Nephron progenitor cell (in vitro differentiated cells): ENCODE measurements around the gene JMJD8.

Experiments used
- DNase-seq: peaks from one replicate; pipeline ENCODE4 v3.0.0; 2021
- H3K27ac Mint-ChIP-seq: 2 replicates; pipeline ENCODE4 v1.8.0; 2021; ENCODE audit warnings: mild to moderate bottlenecking, moderate library complexity, mixed read lengths
- H3K27me3 Mint-ChIP-seq: 2 replicates; pipeline ENCODE4 v1.8.0; 2021; ENCODE audit warnings: mild to moderate bottlenecking, low read depth, mixed read lengths; ENCODE audit not compliant: poor library complexity
- H3K36me3 Mint-ChIP-seq: 2 replicates; pipeline ENCODE4 v1.8.0; 2021; ENCODE audit warnings: low read depth, mixed read lengths
- H3K4me1 Mint-ChIP-seq: 2 replicates; pipeline ENCODE4 v1.8.0; 2021; ENCODE audit warnings: mixed read lengths
- H3K4me3 Mint-ChIP-seq: 2 replicates; pipeline ENCODE4 v1.8.0; 2021; ENCODE audit warnings: mild to moderate bottlenecking, moderate library complexity, mixed read lengths
- H3K9me3 Mint-ChIP-seq: 2 replicates; pipeline ENCODE4 v1.8.0; 2021; ENCODE audit warnings: mild to moderate bottlenecking, moderate library complexity, mixed read lengths
- CTCF ChIP-seq: fragments of 200-600 bp; sonication (generic); IDR thresholded peaks from 2 replicates; pipeline ENCODE4 v1.5.0; 2021; ENCODE audit warnings: antibody characterized with exemption

Gene JMJD8

DNA sequence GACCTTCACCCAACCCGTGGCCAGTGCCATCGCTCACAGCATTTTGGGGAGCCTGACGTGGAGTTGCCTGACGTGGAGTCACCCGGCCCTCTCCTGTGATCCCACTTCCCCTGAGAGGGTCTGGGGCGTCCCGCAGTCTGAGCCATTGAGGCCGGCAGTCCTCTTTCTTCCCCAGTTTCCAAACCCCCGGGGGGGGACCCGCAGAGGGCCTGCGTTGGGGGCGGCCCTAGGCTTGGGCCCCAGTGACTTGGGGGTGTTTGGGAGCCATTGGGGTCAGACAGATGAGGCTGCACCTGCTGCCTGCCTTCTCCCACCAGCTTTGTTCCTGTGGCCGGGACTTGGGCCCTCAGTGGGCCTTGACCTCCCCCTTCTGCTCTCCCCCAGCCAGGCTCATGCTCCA lies 14.5 kb downstream of the JMJD8 start:
- peak overlapping the region; percentile 78 for H3K4me3 Mint-ChIP-seq
- no peak for DNase-seq
- H3K27me3 Mint-ChIP-seq, result peaks cover under 1% of the 10 kb centered on the region
- H3K9me3 Mint-ChIP-seq, result no peaks in the 10 kb centered on the region
- H3K27ac Mint-ChIP-seq, result no peak overlapping the region
- H3K4me1 Mint-ChIP-seq, result peaks cover 6% of the 10 kb centered on the region
- TF ChIP-seq CTCF, result no peak
- no peaks in the 10 kb centered on the region for H3K36me3 Mint-ChIP-seq

- H3K9me3 Mint-ChIP-seq, result no peaks in the 10 kb centered on the region
- peaks cover 5% of the 10 kb centered on the region for H3K4me1 Mint-ChIP-seq
- H3K4me3 Mint-ChIP-seq, result peak overlapping the region; percentile 78
- no peak overlapping the region for H3K27ac Mint-ChIP-seq
- H3K27me3 Mint-ChIP-seq, result no peaks in the 10 kb centered on the region
- no peaks in the 10 kb centered on the region for H3K36me3 Mint-ChIP-seq
- no peak for TF ChIP-seq CTCF
- DNase-seq, result peak; percentile 17
Measured at GRCh38 chr16:668519-669171, 15.5 kb downstream of the JMJD8 start.

DNA sequence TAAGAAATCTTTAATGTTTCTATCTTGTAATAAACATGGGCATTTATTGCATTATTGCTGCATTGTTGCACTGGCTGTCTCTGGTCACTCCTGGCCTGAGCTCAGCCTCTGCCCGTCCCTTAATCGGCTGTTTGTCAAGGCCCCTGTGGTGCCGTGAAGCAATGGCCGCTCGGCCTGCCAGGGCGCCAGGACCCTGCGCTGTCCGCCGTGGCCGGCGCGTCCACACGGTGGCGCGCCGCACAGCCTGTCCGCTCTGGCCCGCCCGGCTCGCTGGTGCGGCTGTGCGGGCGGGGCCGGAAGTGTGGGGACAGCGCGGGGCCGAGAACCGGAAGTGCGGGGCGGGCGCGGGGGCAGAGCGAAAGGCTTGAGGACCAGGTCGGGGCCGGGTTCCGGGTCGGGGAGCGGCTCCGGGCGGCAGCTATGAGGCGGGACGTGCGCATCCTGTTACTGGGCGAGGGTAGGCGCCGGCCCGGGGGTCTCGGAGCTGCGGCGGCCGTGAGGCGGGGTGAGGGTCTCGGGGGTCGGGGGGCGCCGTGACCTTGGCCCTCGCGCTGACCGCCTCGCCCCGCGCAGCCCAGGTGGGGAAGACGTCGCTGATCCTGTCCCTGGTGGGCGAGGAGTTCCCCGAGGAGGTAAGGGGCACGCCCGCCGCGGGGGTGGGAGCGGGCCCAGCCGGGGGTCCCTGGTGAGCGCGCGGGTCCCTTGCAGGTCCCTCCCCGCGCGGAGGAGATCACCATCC lies 16.2 kb downstream of the JMJD8 start, which contains the start of gene RHOT2:
RHOT2 (plus strand) TSS at position 353 of the 739 bp plus-strand sequence; CDS start at position 421, 68 bp downstream.
- Mint-ChIP-seq H3K4me1 (peaks cover 5% of the 10 kb centered on the region), H3K27me3 (no peaks in the 10 kb centered on the region), H3K9me3 (no peaks in the 10 kb centered on the region), H3K36me3 (no peaks in the 10 kb centered on the region), H3K27ac (peak within 1 kb of the TSS; percentile 97), H3K4me3 (peak within 1 kb of the TSS; percentile 78)
- peak; percentile 96 for DNase-seq
- TF ChIP-seq CTCF, result peak; percentile 69

GRCh38 chr16:667113-667779 lies 16.9 kb downstream of the JMJD8 start:
- H3K36me3 Mint-ChIP-seq, result no peaks in the 10 kb centered on the region

DNA sequence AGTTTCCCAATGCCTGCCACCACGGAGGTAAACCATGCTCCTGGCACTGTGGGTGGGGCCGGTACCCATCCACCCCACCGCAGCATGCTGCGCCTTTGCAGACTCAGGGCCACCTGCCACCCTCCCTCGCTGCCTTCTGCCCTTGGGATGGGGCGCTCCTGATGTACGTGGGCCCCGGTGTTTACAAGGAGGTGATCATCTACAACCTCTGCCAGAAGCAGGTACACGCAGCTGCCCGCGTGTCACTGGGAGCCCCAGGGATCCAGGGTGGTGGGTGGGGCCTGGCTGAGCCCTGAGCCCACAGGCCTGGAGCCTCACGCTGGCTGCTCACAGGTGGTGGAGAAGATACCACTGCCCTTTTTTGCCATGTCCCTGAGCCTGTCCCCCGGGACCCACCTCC lies 17.6 kb downstream of the JMJD8 start:
- peaks cover 5% of the 10 kb centered on the region for H3K4me1 Mint-ChIP-seq
- H3K36me3 Mint-ChIP-seq, result no peaks in the 10 kb centered on the region

More at GRCh38 chr16:667113-667779, 16.9 kb downstream of the JMJD8 start:
- peaks cover 5% of the 10 kb centered on the region for H3K4me1 Mint-ChIP-seq
- no peak for TF ChIP-seq CTCF
- DNase-seq, result no peak
- H3K9me3 Mint-ChIP-seq, result no peaks in the 10 kb centered on the region
- peak overlapping the region; percentile 97 for H3K27ac Mint-ChIP-seq
- H3K27me3 Mint-ChIP-seq, result no peaks in the 10 kb centered on the region
- peak overlapping the region; percentile 72 for H3K4me3 Mint-ChIP-seq

More for the DNA sequence above, 17.6 kb downstream of the JMJD8 start:
- no peak for DNase-seq
- no peak for TF ChIP-seq CTCF
- H3K9me3 Mint-ChIP-seq, result no peaks in the 10 kb centered on the region
- no peak overlapping the region for H3K27ac Mint-ChIP-seq
- H3K27me3 Mint-ChIP-seq, result no peaks in the 10 kb centered on the region
- no peak overlapping the region for H3K4me3 Mint-ChIP-seq
